Vagina (tissue), 2 donors: Measurements from ENCODE around the gene MAP3K8.

Experiments
- CTCF ChIP-seq, 3 experiments: fragments of 450-650 bp in 2 of 3; fragments of 200-600 bp in 1 of 3; sonication (generic) in 1 of 3; IDR thresholded peaks; one replicate each; pipeline ENCODE4 v1.5.1; 2017 to 2019; ENCODE audit warnings: antibody characterized with exemption in 3 of 3, mild to moderate bottlenecking in 2 of 3, moderate library complexity in 2 of 3
- POLR2A ChIP-seq, 2 donors: fragments of 450-650 bp; IDR thresholded peaks; one replicate each; pipeline ENCODE4 v1.6.1; 2017; ENCODE audit warnings: antibody characterized with exemption in 2 of 2, mild to moderate bottlenecking in 2 of 2, moderate library complexity in 2 of 2
- POLR2AphosphoS5 ChIP-seq, 2 donors: sonication (generic); formaldehyde crosslinking; IDR thresholded peaks; one replicate each; pipeline ENCODE4 v1.9.0; 2017; ENCODE audit warnings: antibody characterized with exemption in 2 of 2, mild to moderate bottlenecking in 2 of 2, low read depth in 1 of 2; ENCODE audit not compliant: insufficient read depth in 1 of 2

- TF ChIP-seq CTCF (IDR thresholded peaks at IDR 0.05) (no peak), POLR2AphosphoS5 (IDR thresholded peaks at IDR 0.05; ENCODE audit: insufficient read depth in 1 of 2, low read depth in 1 of 2) (no peak), POLR2A (IDR thresholded peaks at IDR 0.05) (no peak)
These were observed 49.2 kb upstream of the MAP3K8 start for GRCh38 chr10:30384701-30385201.
